GM18520 (cell line): ENCODE data around the gene CHCHD6.

Source experiments
- ATAC-seq: cut with Tn5 transposase; IDR thresholded peaks from one replicate; pipeline ENCODE4 v1.9.1; 2021; ENCODE audit not compliant: unreplicated experiment

Gene CHCHD6

DNA sequence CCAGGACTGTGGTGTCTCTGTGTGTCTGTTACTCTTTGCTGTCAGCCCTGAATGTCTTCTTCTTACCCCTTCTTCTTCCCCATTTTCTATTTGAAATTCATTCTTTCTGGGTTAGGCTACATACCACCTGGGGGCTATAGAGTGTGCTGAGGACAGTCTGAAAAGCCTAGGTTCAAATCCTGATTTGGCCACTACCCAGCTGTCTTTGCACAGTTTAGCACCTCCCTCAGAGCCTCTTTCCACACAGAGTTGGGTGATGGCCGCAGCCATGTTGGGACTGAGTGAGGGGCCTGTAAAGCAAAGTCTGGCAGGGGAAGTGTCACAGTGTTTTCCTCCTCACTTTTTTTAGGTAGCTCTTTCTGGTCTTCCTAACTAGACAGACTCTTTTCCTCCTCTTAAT lies 113.7 kb downstream of the CHCHD6 start:
- ATAC-seq: no peak

DNA sequence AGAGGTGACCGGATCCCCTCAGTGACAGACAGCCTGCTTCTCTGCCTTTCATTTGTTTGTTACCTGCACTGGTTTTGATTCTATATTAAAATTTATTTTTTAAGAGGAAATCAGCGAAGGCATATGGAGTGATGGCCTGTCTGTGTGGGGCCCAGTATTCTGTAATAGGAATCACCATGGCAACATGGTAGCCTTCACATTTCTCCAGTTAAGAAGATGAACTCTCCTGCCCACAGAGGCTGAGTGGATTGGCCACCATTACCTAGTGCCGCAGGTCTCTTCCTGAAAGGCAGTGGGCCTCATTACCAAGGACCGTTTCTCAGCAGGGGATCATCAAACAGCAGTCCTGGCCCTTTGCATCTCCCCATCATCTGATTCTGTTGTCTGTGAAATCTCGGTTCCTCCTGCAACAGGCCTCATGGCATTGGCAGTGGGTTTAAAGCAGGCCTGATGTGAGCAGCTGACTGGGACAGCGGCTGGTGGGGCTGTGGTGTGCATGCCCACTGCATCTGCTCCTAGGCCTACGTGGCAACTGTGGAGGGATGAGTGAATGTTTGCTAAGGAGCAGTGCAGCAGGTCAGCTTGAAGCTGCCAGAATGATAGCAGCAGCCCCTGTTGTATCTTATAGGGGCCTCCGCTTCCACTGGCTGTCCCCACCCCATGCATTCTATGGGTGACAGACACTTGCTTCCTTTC lies 114.5 kb downstream of the CHCHD6 start:
- ATAC-seq: no peak

GRCh38 chr3:126826693-126827092 lies 122.7 kb downstream of the CHCHD6 start:
- no peak for ATAC-seq

DNA sequence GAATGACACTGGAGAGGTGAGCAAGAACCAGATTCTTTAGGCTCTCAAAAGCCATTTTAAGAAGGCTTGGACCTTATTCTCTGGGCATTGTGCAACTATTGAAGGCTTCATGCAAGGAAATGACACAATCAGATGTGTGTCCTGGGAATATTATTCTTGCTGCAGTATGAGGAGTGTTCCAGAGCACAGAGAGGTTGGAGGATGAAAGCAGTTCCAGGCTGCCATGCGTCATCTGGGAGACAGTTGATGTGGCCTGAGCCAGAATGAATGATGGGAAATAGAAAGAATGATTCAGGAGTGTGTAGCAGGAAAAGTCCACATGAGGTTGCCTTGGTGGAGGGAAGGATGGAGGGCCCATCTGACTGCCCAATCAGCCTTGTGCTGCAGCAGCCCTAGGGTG lies 123.1 kb downstream of the CHCHD6 start:
- no peak for ATAC-seq

DNA sequence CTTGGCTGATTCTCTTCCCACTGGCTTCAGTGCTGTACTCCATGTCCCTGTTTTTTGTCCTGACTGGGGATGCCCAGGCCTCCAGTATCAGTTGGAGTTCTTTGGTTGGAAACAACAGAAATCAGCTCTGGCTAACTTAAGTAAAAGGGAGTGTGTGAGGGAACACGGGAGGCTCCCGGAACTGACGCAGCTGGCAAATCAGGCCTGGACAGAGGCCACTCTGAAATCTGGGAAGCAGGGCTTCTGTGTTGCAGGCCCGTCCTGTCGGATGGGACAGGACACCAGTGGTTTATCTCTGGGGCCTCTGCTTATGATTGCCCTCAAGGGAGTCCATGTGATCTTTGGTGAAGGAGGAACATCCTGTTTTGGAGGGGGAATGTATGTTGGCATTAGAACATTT lies 124.3 kb downstream of the CHCHD6 start:
- no peak for ATAC-seq

DNA sequence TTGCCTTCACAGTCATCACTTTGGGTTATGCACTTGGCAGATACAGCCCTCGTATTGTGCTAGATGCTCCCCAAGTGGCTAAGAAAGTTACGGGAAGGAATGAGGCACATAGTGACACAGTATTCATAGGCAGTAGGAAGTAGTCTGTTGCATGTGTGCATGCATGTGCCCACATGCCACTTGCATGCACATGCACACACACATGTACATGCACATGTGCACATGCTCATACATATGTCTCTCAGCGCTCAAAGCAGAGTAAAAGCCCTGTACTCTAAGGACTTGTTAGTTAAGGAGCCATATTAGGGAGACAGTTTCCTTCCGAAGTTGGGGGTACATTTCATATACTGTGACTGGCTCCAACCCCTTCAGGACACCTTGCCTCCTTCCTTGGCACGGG lies 128.9 kb downstream of the CHCHD6 start:
- ATAC-seq: no peak

GRCh38 chr3:126834596-126835471 lies 130.8 kb downstream of the CHCHD6 start:
- ATAC-seq: no peak

DNA sequence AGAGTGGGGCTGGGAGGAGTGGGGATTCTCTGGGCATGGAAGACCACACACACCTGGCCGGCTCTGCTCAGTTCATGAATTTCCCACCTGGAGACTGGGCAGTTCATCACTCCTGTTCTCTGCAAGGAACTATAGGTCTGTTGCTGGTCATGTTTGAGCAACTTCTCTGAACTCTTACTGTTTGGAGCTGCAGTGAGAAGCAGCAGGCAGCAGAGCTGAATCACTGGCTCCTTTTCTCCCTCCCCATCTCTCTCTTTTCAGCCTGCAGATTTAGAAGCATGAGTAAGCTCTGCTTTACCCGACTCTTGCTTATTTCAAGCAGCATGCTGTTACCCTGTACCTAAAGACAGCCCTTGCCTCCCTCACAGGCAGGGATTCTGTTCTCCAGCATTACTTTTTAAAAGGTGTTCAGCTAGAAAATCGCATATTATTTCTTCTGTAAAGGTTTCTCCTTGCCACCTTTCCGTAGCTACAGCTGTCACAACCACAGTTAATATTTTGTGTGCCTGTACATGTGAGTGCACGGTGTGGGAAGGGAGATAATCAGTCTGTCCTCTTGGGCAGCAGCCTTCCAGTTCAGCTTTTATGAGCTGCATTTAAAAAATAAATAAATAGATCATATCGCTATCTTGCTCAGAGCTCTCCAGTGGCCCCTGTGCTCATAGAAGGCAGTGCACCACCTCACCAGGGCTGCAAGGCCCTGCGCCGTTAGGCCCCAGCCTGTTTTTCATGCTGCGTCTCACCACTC lies 131.6 kb downstream of the CHCHD6 start:
- no peak for ATAC-seq

DNA sequence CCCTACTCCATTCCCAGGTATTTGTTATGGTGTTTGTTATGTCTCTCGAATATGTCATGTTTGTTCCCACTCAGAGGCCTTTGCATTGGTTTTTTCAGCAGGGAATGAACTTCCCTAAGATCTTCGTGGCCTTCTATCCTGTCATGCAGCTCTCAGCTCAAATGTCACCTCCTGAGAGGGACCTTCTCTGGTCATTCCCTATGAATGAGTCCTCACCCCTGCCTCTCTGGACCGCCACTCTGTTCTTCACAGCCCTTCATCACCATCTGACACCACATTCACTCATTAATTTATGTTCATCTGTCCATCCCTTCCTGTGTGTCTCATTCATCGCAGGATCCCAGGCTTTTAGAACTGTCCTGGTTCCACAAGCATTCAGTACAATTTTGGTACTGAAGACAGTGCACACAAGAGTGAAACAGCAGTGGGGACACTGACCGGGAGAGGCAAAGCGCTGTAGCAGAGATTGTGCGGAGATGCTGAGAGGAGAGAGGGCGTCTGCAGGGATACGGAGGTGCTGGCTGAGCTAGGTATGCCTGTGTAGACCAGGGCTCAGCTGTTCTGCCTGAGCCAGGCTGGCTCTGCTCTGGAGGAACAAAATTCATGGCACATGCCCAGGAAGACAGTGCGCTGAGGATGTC lies 132.3 kb downstream of the CHCHD6 start:
- ATAC-seq: no peak

DNA sequence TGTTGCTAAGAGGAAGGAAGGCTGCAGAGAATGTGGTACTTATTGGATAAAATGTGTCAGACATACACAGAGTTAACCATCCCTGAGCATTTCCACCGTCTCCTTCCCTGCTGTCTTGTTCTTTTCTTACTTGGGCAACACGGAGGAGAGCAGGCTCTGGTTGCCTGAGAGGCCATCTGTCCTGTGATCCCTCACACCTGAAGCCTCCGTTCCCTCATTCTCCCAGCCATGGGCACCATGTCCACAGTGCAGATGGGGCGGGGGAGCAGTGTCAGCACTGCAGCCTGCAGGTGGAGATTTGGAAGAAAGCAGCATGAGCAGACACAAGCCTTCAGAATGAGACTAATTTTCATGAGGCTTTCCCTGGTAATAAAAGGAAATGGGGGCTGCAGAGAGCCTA lies 133.7 kb downstream of the CHCHD6 start:
- ATAC-seq: no peak

- no peak for ATAC-seq
Observed at GRCh38 chr3:126845920-126846715, 142.1 kb downstream of the CHCHD6 start.

DNA sequence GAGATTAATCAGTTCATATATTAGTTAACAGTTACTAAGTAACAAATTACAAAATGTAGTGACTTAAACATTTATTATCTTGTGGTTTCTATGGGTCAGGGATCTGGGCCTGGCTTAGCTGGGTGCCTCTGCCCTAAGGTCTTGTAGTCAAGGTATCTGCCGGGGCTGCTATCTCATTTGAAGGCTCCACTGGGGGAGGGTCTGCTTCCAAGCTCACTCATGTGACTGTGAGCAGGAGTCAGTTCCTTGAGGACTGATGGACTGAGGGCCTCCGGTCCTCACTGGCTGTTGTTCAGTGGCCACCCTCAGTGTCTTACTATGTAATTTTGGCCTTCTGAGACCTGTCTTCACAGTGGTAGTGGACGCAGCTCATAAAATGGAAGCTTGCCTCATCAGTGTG lies 143.0 kb downstream of the CHCHD6 start:
- no peak for ATAC-seq

- ATAC-seq: no peak
Observed at GRCh38 chr3:126848991-126849390, 145.0 kb downstream of the CHCHD6 start.

GRCh38 chr3:126849768-126850167 lies 145.7 kb downstream of the CHCHD6 start:
- no peak for ATAC-seq

- no peak for ATAC-seq
Observed at GRCh38 chr3:126850370-126851085, 146.5 kb downstream of the CHCHD6 start.

DNA sequence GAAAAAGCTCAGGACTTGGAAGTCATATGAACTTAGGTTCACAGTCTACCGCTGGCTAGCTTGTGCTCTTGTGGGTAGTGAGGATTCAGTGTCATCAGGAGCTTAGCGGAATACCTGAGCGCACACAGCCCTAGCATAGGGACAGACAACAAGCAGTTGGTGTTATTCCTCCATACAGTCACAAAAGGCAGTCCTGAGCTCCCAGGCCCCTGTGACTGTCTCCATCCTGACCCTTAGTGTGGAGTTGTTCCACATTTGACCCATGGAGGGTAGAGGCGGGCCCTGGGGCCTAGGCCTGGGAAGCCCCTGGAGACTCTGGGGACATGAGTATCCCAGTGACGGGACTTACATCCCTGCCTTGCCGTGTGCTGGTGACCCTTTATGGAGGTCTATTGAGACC lies 147.3 kb downstream of the CHCHD6 start:
- ATAC-seq: no peak

DNA sequence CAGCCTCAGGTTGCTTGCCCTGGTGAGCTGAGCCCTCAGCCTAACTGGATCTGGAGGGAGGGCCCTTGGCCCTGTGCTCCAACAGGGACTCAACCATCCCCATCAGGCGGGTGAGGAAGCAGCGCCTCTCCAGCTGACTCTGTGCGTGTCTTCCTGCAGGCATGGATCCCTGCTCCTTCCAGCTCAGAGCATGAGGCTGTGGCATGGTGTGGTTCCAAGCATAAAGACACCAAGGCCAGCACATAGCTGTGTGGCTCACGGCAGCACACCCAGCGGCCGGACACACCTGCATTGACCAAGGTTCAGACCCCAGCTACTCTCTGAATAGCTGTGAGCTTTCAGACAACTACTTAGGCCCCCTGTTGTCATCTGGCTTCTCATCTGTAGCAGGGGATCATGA lies 147.9 kb downstream of the CHCHD6 start:
- ATAC-seq: no peak

DNA sequence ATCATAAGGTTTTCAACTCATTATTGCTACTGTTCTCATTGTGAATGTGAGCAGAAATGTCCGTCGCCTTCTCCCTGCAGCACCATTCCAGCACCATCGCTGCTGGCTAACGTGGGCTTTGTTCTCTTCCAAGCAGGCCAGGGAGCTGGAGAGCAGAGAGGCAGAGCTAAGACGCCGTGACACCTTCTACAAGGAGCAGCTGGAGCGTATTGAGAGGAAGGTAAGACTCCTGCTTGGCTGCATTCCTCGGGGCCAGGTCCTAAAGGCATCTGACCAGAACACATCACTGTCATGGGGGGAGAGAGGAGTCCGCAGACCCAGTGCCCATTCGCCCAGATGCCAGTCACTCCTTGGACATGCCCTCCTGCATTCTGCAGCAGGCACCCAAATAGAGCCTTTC lies 148.5 kb downstream of the CHCHD6 start:
- no peak for ATAC-seq

DNA sequence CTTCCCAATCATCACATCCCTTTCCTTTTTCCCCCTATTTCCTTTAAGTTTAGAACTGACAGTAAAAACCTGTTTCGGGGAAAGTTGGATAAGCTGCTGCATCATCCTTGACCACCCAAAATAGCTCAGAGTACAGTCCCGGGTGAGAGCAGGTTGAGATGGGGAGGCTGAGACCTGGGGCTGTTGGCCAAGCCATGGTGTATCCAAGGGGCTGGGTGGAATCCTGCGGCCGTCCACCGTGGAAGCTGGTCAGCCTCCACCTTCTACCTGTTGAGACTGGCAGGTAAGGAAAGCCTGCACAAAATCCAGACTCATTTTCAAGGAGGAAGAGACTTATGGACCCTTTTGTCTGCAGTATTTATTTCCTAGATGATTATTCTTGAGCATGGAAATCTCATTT lies 150.6 kb downstream of the CHCHD6 start:
- ATAC-seq: no peak

GRCh38 chr3:126855374-126855773 lies 151.3 kb downstream of the CHCHD6 start:
- no peak for ATAC-seq
